Measurements from ENCODE around the gene CIC. TPM values are rescaled to one million over a fixed set of nuclear protein-coding genes. Genes with fewer than 3 reads are reported as not detected.
A peak's percentile ranks its signal among the peaks of the same experiment; 100 is the strongest.

The CIC gene
- total and polyA plus RNA-seq, 2 donors from 2014 or later: 18.8 to 90.9 TPM

- Histone ChIP-seq H3K27ac (ENCODE audit: low read depth in 2 of 2, low read length in 2 of 2) (no peak overlapping the region), H3K4me3 (ENCODE audit: low read length in 3 of 3) (no peak overlapping the region), H3K4me1 (ENCODE audit: control insufficient read depth in 2 of 3, insufficient read depth in 2 of 3, low read depth in 1 of 3, low read length in 3 of 3) (peaks cover 0 to 4% (median 0%) of the 10 kb centered on the region in 3 donors), H3K9me3 (ENCODE audit: control insufficient read depth in 2 of 3, insufficient read depth in 1 of 3, low read length in 3 of 3) (no peaks in the 10 kb centered on the region), H3K9ac (ENCODE audit: low read length in 3 of 3) (no peak overlapping the region), H3K36me3 (ENCODE audit: control insufficient read depth in 2 of 3, insufficient read depth in 3 of 3, low read length in 3 of 3) (peaks cover 0 to 26% (median 4%) of the 10 kb centered on the region in 3 donors), H3K27me3 (ENCODE audit: control insufficient read depth, insufficient read depth, low read length) (no peaks in the 10 kb centered on the region)
- DNase-seq (peak in 1 of 5 donors; percentile 68), FAIRE-seq (no peak)
- no peak for TF ChIP-seq CTCF (IDR thresholded peaks at IDR 0.05; ENCODE audit: borderline replicate concordance, extremely low read depth, insufficient read depth)
- intact Hi-C loops (cut with DNase I): no loop called here
Measured at GRCh38 chr19:42292963-42293362, 23.9 kb downstream of the CIC start.

DNA sequence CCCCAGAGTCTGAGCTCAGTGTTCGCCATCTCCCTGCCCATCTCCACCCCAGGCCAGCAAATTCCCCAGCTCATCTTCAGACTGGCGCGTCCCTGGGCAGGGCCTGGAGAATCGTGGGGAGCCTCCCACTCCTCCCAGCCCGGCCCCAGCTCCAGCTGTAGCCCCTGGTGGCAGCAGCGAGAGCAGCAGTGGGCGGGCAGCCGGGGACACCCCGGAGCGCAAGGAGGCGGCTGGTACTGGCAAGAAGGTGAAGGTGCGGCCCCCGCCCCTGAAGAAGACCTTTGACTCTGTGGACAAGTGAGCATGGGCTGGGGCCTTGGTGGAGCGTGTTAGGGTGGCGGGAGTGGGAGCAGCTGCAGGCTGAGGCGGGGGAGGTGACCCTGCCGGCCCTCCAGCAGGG is 24.5 kb downstream of the CIC start:
- no peaks in the 10 kb centered on the region for H3K27me3 ChIP-seq (ENCODE audit: control insufficient read depth, insufficient read depth, low read length)
- peak; percentile 2 for TF ChIP-seq CTCF (IDR thresholded peaks at IDR 0.05; ENCODE audit: borderline replicate concordance, extremely low read depth, insufficient read depth)
- H3K4me3 ChIP-seq (ENCODE audit: low read length in 3 of 3): no peak overlapping the region
- H3K27ac ChIP-seq (ENCODE audit: low read depth in 2 of 2, low read length in 2 of 2): no peak overlapping the region
- FAIRE-seq (no peak), DNase-seq (peak in 4 of 5 donors; percentile 63 to 75 (median 68))
- no peak overlapping the region for H3K9ac ChIP-seq (ENCODE audit: low read length in 3 of 3)
- H3K9me3 ChIP-seq (ENCODE audit: control insufficient read depth in 2 of 3, insufficient read depth in 1 of 3, low read length in 3 of 3): no peaks in the 10 kb centered on the region
- H3K4me1 ChIP-seq (ENCODE audit: control insufficient read depth in 2 of 3, insufficient read depth in 2 of 3, low read depth in 1 of 3, low read length in 3 of 3): peaks cover 0 to 4% (median 0%) of the 10 kb centered on the region in 3 donors
- intact Hi-C loops (cut with DNase I): no loop called here
- peaks cover 0 to 20% (median 3%) of the 10 kb centered on the region in 3 donors for H3K36me3 ChIP-seq (ENCODE audit: control insufficient read depth in 2 of 3, insufficient read depth in 3 of 3, low read length in 3 of 3)

DNA sequence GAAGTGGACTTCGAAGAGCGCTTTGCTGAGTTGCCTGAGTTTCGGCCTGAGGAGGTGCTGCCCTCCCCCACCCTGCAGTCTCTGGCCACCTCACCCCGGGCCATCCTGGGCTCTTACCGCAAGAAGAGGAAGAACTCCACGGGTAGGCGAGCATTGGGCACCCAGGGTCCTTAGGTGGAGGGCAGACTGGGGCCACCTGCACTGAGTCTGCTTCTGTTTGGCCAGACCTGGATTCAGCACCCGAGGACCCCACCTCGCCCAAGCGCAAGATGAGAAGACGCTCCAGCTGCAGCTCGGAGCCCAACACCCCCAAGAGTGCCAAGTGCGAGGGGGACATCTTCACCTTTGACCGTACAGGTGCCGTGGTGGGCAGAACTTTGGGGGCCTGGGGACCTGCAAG is 24.9 kb downstream of the CIC start:
- intact Hi-C loops (cut with DNase I): no loop called here

More for the DNA sequence above, 24.9 kb downstream of the CIC start:
- H3K4me3 ChIP-seq (ENCODE audit: low read length in 3 of 3): no peak overlapping the region
- FAIRE-seq: no peak
- H3K27me3 ChIP-seq (ENCODE audit: control insufficient read depth, insufficient read depth, low read length): no peaks in the 10 kb centered on the region
- no peaks in the 10 kb centered on the region for H3K9me3 ChIP-seq (ENCODE audit: control insufficient read depth in 2 of 3, insufficient read depth in 1 of 3, low read length in 3 of 3)
- TF ChIP-seq CTCF (IDR thresholded peaks at IDR 0.05; ENCODE audit: borderline replicate concordance, extremely low read depth, insufficient read depth): no peak
- H3K4me1 ChIP-seq (ENCODE audit: control insufficient read depth in 2 of 3, insufficient read depth in 2 of 3, low read depth in 1 of 3, low read length in 3 of 3): peaks cover 0 to 4% (median 0%) of the 10 kb centered on the region in 3 donors
- peak in 1 of 5 donors; percentile 77 for DNase-seq
- no peak overlapping the region for H3K9ac ChIP-seq (ENCODE audit: low read length in 3 of 3)
- no peak overlapping the region for H3K27ac ChIP-seq (ENCODE audit: low read depth in 2 of 2, low read length in 2 of 2)
- peaks cover 0 to 18% (median under 1%) of the 10 kb centered on the region in 3 donors for H3K36me3 ChIP-seq (ENCODE audit: control insufficient read depth in 2 of 3, insufficient read depth in 3 of 3, low read length in 3 of 3)

Measured in kidney (tissue), 14 donors.